GM12878 (cell line): ENCODE measurements around the gene CHRM2. TPM values are rescaled to one million over a fixed set of nuclear protein-coding genes. Genes with fewer than 3 reads are reported as not detected.

ENCODE experiments used
- ASH2L ChIP-seq: fragments of 300-600, 200-600 bp; sonication (generic); IDR thresholded peaks from 2 replicates; pipeline ENCODE4 v1.6.1; 2017; ENCODE audit warnings: low read depth, mild to moderate bottlenecking, borderline replicate concordance
- NFYA ChIP-seq: IDR thresholded peaks from 2 replicates; pipeline ENCODE4 v1.6.1; 2011; ENCODE audit warnings: low read depth, mild to moderate bottlenecking, low read length, improper control_type of control experiment, borderline replicate concordance
- SP1 ChIP-seq: IDR thresholded peaks from one replicate; pipeline ENCODE4 v1.6.1; 2011; ENCODE audit warnings: low read depth, low read length
- SRF ChIP-seq, 2 experiments: IDR thresholded peaks; 2 replicates each; pipeline ENCODE4 v1.6.1; 2011; ENCODE audit warnings: low read depth in 2 of 2, low read length in 2 of 2, mild to moderate bottlenecking in 1 of 2, moderate library complexity in 1 of 2
- polyA plus RNA-seq, 11 experiments: library from polyadenylated mRNA; depleted of rRNA in 4 of 11; unstranded in 6 of 11; stranded (reverse) in 5 of 11; fragments of >200 nt; fragmentation: Nextera tagmentation in 4 of 11; fragmentation: Illumina TruSeq in 1 of 11; extraction: Ambion mirVana in 4 of 11; extraction: Trizol in 1 of 11; gene quantifications; 1 replicate in 1 of 11; 2 replicates in 10 of 11; pipeline versions ENCODE4 v1.2.1 to v1.2.3, GENCODE V29; 2011 to 2016; ENCODE audit warnings: inconsistent platforms in 2 of 11, missing spikeins in 2 of 11, low read depth in 1 of 11
- total RNA-seq, 4 experiments: library from RNA; depleted of rRNA in 3 of 4; stranded (reverse); fragments of >200 nt in 3 of 4; fragmentation: Illumina TruSeq in 1 of 4; extraction: Trizol in 1 of 4; gene quantifications; 2 replicates each; pipeline versions ENCODE4 v1.2.1 to v1.2.3, GENCODE V29; 2013 to 2021
- TF ChIP-seq, protein P1 (sequence below): fragments of 150-350 bp; IDR thresholded peaks from 2 replicates; pipeline ENCODE4 v1.6.1; 2014; ENCODE audit warnings: mild to moderate bottlenecking, low read depth, low read length
- TF ChIP-seq, protein P2 (sequence below): fragments of 450-650 bp; IDR thresholded peaks from 2 replicates; pipeline ENCODE4 v1.6.1; 2017; ENCODE audit warnings: antibody characterized with exemption, mild to moderate bottlenecking, moderate library complexity
- TF ChIP-seq, protein P3 (sequence below): IDR thresholded peaks from 2 replicates; pipeline ENCODE4 v1.6.1; 2012; ENCODE audit warnings: low read depth, low read length, improper control_type of control experiment

CHRM2 gene
- total and polyA plus RNA-seq, 10 of the 15 experiments (the other 5 are each of a cell fraction or from before 2014, with no cell fraction given): 0.05 TPM; not detected in 9

DNA sequence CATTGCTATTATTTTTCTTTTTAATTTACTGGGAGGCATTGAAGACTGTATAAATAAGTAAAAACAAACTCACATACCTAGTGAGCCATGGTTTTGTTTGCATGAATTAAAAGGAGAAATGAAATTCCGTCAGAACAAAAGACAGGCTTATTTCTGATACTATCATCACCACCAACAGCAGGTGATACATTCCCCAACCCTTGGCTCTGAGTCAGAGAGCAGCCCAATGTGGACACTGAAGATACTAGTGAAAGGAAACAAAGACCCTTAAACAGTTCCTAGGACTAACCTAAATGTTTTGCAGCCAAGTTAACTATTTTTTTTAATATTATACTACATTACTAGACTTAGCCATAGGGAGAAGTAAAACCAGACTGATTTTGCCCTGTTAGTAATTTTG is 31.6 kb downstream of the CHRM2 start (continued):
- TF ChIP-seq, protein P1, sequence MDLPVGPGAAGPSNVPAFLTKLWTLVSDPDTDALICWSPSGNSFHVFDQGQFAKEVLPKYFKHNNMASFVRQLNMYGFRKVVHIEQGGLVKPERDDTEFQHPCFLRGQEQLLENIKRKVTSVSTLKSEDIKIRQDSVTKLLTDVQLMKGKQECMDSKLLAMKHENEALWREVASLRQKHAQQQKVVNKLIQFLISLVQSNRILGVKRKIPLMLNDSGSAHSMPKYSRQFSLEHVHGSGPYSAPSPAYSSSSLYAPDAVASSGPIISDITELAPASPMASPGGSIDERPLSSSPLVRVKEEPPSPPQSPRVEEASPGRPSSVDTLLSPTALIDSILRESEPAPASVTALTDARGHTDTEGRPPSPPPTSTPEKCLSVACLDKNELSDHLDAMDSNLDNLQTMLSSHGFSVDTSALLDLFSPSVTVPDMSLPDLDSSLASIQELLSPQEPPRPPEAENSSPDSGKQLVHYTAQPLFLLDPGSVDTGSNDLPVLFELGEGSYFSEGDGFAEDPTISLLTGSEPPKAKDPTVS: no peak
- TF ChIP-seq, protein P2, sequence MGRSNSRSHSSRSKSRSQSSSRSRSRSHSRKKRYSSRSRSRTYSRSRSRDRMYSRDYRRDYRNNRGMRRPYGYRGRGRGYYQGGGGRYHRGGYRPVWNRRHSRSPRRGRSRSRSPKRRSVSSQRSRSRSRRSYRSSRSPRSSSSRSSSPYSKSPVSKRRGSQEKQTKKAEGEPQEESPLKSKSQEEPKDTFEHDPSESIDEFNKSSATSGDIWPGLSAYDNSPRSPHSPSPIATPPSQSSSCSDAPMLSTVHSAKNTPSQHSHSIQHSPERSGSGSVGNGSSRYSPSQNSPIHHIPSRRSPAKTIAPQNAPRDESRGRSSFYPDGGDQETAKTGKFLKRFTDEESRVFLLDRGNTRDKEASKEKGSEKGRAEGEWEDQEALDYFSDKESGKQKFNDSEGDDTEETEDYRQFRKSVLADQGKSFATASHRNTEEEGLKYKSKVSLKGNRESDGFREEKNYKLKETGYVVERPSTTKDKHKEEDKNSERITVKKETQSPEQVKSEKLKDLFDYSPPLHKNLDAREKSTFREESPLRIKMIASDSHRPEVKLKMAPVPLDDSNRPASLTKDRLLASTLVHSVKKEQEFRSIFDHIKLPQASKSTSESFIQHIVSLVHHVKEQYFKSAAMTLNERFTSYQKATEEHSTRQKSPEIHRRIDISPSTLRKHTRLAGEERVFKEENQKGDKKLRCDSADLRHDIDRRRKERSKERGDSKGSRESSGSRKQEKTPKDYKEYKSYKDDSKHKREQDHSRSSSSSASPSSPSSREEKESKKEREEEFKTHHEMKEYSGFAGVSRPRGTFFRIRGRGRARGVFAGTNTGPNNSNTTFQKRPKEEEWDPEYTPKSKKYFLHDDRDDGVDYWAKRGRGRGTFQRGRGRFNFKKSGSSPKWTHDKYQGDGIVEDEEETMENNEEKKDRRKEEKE: no peak
- no peak for TF ChIP-seq ASH2L
- TF ChIP-seq, protein P3, sequence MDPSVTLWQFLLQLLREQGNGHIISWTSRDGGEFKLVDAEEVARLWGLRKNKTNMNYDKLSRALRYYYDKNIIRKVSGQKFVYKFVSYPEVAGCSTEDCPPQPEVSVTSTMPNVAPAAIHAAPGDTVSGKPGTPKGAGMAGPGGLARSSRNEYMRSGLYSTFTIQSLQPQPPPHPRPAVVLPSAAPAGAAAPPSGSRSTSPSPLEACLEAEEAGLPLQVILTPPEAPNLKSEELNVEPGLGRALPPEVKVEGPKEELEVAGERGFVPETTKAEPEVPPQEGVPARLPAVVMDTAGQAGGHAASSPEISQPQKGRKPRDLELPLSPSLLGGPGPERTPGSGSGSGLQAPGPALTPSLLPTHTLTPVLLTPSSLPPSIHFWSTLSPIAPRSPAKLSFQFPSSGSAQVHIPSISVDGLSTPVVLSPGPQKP: no peak
- no peak for TF ChIP-seq SRF (IDR thresholded peaks at IDR 0.05; ENCODE audit: low read depth in 2 of 2, low read length in 2 of 2)
- no peak for TF ChIP-seq NFYA
- no peak for TF ChIP-seq SP1
- TF ChIP-seq, all 136 proteins: peak for 0
